ENCODE measurements around the gene RAB31.

Gene RAB31

GRCh38 chr18:9771977-9772660, 64.0 kb downstream of the RAB31 start:
- H3K36me3 Mint-ChIP-seq (ENCODE audit: low read depth): peaks cover 53% of the 10 kb centered on the region
- intact Hi-C loops (cut with micrococcal nuclease): loop anchor here (1.0 to 5.0 kb wide), 2 partner anchors 63 to 155 kb away; no protein-coding TSS in a partner anchor
- H3K4me3 Mint-ChIP-seq: peak overlapping the region; percentile 65

GRCh38 chr18:9772847-9773677, 65.0 kb downstream of the RAB31 start:
- peak overlapping the region; percentile 93 for H3K27ac Mint-ChIP-seq
- H3K27me3 Mint-ChIP-seq: no peaks in the 10 kb centered on the region
- intact Hi-C loops (cut with micrococcal nuclease): loop anchor here (5.0 kb wide), 1 partner anchor 156 kb away; no protein-coding TSS in a partner anchor
- peaks cover 53% of the 10 kb centered on the region for H3K36me3 Mint-ChIP-seq (ENCODE audit: low read depth)
- H3K4me3 Mint-ChIP-seq: no peak overlapping the region
- no peaks in the 10 kb centered on the region for H3K9me3 Mint-ChIP-seq
- peaks cover 85% of the 10 kb centered on the region for H3K4me1 Mint-ChIP-seq (ENCODE audit: low read depth)

More at GRCh38 chr18:9771977-9772660, 64.0 kb downstream of the RAB31 start:
- peaks cover 94% of the 10 kb centered on the region for H3K4me1 Mint-ChIP-seq (ENCODE audit: low read depth)
- H3K27ac Mint-ChIP-seq: peak overlapping the region; percentile 93
- no peaks in the 10 kb centered on the region for H3K27me3 Mint-ChIP-seq
- no peaks in the 10 kb centered on the region for H3K9me3 Mint-ChIP-seq

- peaks cover 81% of the 10 kb centered on the region for H3K4me1 Mint-ChIP-seq (ENCODE audit: low read depth)
Measured at GRCh38 chr18:9774150-9774549, 66.0 kb downstream of the RAB31 start.

GRCh38 chr18:9775178-9775577, 67.1 kb downstream of the RAB31 start:
- H3K4me3 Mint-ChIP-seq: no peak overlapping the region
- intact Hi-C loops (cut with micrococcal nuclease): no loop called here
- no peaks in the 10 kb centered on the region for H3K27me3 Mint-ChIP-seq
- no peaks in the 10 kb centered on the region for H3K9me3 Mint-ChIP-seq
- H3K27ac Mint-ChIP-seq: peak overlapping the region; percentile 81
- peaks cover 72% of the 10 kb centered on the region for H3K4me1 Mint-ChIP-seq (ENCODE audit: low read depth)
- H3K36me3 Mint-ChIP-seq (ENCODE audit: low read depth): peaks cover 59% of the 10 kb centered on the region

More at GRCh38 chr18:9774150-9774549, 66.0 kb downstream of the RAB31 start:
- no peak overlapping the region for H3K4me3 Mint-ChIP-seq
- H3K27ac Mint-ChIP-seq: peak overlapping the region; percentile 93
- peaks cover 58% of the 10 kb centered on the region for H3K36me3 Mint-ChIP-seq (ENCODE audit: low read depth)
- intact Hi-C loops (cut with micrococcal nuclease): loop anchor here (5.0 kb wide), 1 partner anchor 157 kb away; no protein-coding TSS in a partner anchor
- H3K27me3 Mint-ChIP-seq: no peaks in the 10 kb centered on the region
- no peaks in the 10 kb centered on the region for H3K9me3 Mint-ChIP-seq

- Mint-ChIP-seq H3K36me3 (ENCODE audit: low read depth) (peaks cover 88% of the 10 kb centered on the region), H3K9me3 (no peaks in the 10 kb centered on the region), H3K4me1 (ENCODE audit: low read depth) (peaks cover 50% of the 10 kb centered on the region), H3K4me3 (no peak overlapping the region), H3K27me3 (no peaks in the 10 kb centered on the region), H3K27ac (no peak overlapping the region)
- intact Hi-C loops (cut with micrococcal nuclease): loop anchor here (5.0 kb wide), 2 partner anchors 32 to 48 kb away; no protein-coding TSS in a partner anchor
Measured at GRCh38 chr18:9779630-9780029, 71.5 kb downstream of the RAB31 start.

GRCh38 chr18:9782073-9782857, 74.2 kb downstream of the RAB31 start:
- Mint-ChIP-seq H3K27ac (peak overlapping the region; percentile 20), H3K27me3 (no peaks in the 10 kb centered on the region), H3K9me3 (no peaks in the 10 kb centered on the region), H3K4me3 (no peak overlapping the region), H3K36me3 (ENCODE audit: low read depth) (peaks cover 91% of the 10 kb centered on the region), H3K4me1 (ENCODE audit: low read depth) (peaks cover 48% of the 10 kb centered on the region)
- intact Hi-C loops (cut with micrococcal nuclease): loop anchor here (5.0 kb wide), 2 partner anchors 35 to 45 kb away; no protein-coding TSS in a partner anchor

- Mint-ChIP-seq H3K27me3 (no peaks in the 10 kb centered on the region), H3K27ac (no peak overlapping the region), H3K36me3 (ENCODE audit: low read depth) (peaks cover 65% of the 10 kb centered on the region), H3K4me1 (ENCODE audit: low read depth) (peaks cover 34% of the 10 kb centered on the region), H3K9me3 (no peaks in the 10 kb centered on the region), H3K4me3 (no peak overlapping the region)
- intact Hi-C loops (cut with micrococcal nuclease): no loop called here
Measured at GRCh38 chr18:9786631-9787030, 78.5 kb downstream of the RAB31 start.

GRCh38 chr18:9787036-9787435, 78.9 kb downstream of the RAB31 start:
- no peak overlapping the region for H3K4me3 Mint-ChIP-seq
- intact Hi-C loops (cut with micrococcal nuclease): no loop called here
- no peaks in the 10 kb centered on the region for H3K9me3 Mint-ChIP-seq
- no peak overlapping the region for H3K27ac Mint-ChIP-seq
- no peaks in the 10 kb centered on the region for H3K27me3 Mint-ChIP-seq
- peaks cover 63% of the 10 kb centered on the region for H3K36me3 Mint-ChIP-seq (ENCODE audit: low read depth)
- H3K4me1 Mint-ChIP-seq (ENCODE audit: low read depth): peaks cover 32% of the 10 kb centered on the region

- intact Hi-C loops (cut with micrococcal nuclease): no loop called here
- Mint-ChIP-seq H3K27ac (no peak overlapping the region), H3K27me3 (no peaks in the 10 kb centered on the region), H3K36me3 (ENCODE audit: low read depth) (peaks cover 64% of the 10 kb centered on the region), H3K4me3 (no peak overlapping the region), H3K9me3 (no peaks in the 10 kb centered on the region), H3K4me1 (ENCODE audit: low read depth) (peaks cover 32% of the 10 kb centered on the region)
Measured at GRCh38 chr18:9787712-9788111, 79.6 kb downstream of the RAB31 start.

GRCh38 chr18:9788140-9788539, 80.0 kb downstream of the RAB31 start:
- peaks cover 31% of the 10 kb centered on the region for H3K4me1 Mint-ChIP-seq (ENCODE audit: low read depth)
- intact Hi-C loops (cut with micrococcal nuclease): no loop called here
- no peak overlapping the region for H3K4me3 Mint-ChIP-seq
- peaks cover 64% of the 10 kb centered on the region for H3K36me3 Mint-ChIP-seq (ENCODE audit: low read depth)
- H3K27ac Mint-ChIP-seq: no peak overlapping the region
- H3K27me3 Mint-ChIP-seq: no peaks in the 10 kb centered on the region
- no peaks in the 10 kb centered on the region for H3K9me3 Mint-ChIP-seq

GRCh38 chr18:9788860-9789259, 80.8 kb downstream of the RAB31 start:
- no peak overlapping the region for H3K4me3 Mint-ChIP-seq
- peaks cover 30% of the 10 kb centered on the region for H3K4me1 Mint-ChIP-seq (ENCODE audit: low read depth)
- H3K27me3 Mint-ChIP-seq: no peaks in the 10 kb centered on the region
- H3K9me3 Mint-ChIP-seq: no peaks in the 10 kb centered on the region
- peaks cover 68% of the 10 kb centered on the region for H3K36me3 Mint-ChIP-seq (ENCODE audit: low read depth)
- no peak overlapping the region for H3K27ac Mint-ChIP-seq
- intact Hi-C loops (cut with micrococcal nuclease): no loop called here

GRCh38 chr18:9790261-9790660, 82.2 kb downstream of the RAB31 start:
- no peaks in the 10 kb centered on the region for H3K27me3 Mint-ChIP-seq
- H3K4me3 Mint-ChIP-seq: no peak overlapping the region
- no peak overlapping the region for H3K27ac Mint-ChIP-seq
- peaks cover 26% of the 10 kb centered on the region for H3K4me1 Mint-ChIP-seq (ENCODE audit: low read depth)
- peaks cover 69% of the 10 kb centered on the region for H3K36me3 Mint-ChIP-seq (ENCODE audit: low read depth)
- intact Hi-C loops (cut with micrococcal nuclease): no loop called here
- no peaks in the 10 kb centered on the region for H3K9me3 Mint-ChIP-seq

GRCh38 chr18:9791991-9792390, 83.9 kb downstream of the RAB31 start:
- H3K4me1 Mint-ChIP-seq (ENCODE audit: low read depth): peaks cover 14% of the 10 kb centered on the region
- H3K27me3 Mint-ChIP-seq: no peaks in the 10 kb centered on the region
- no peak overlapping the region for H3K4me3 Mint-ChIP-seq
- intact Hi-C loops (cut with micrococcal nuclease): no loop called here
- H3K9me3 Mint-ChIP-seq: no peaks in the 10 kb centered on the region
- peak overlapping the region; percentile 61 for H3K27ac Mint-ChIP-seq
- peaks cover 63% of the 10 kb centered on the region for H3K36me3 Mint-ChIP-seq (ENCODE audit: low read depth)

Data from dendritic cell treated with granulocyte-macrophage colony-stimulating factor and Interleukin-4, amounts not matched to agents 40 ng/mL and 50 ng/mL, for 4 days (primary cell).